Skeletal muscle tissue (tissue), 4 donors: Measurements from ENCODE around the gene ARHGEF40. TPM values are rescaled to one million over a fixed set of nuclear protein-coding genes. Genes with fewer than 3 reads are reported as not detected.

ENCODE experiments used
- H3K27ac ChIP-seq: one replicate; pipeline ENCODE4 v1.7.0; 2013; ENCODE audit warnings: mild to moderate bottlenecking, low read depth, low read length, inconsistent platforms
- H3K27me3 ChIP-seq, 3 donors: one replicate each; pipeline ENCODE4 v1.7.0; 2013; ENCODE audit warnings: low read length in 3 of 3; ENCODE audit not compliant: control insufficient read depth in 3 of 3, insufficient read depth in 3 of 3
- H3K36me3 ChIP-seq, 3 donors: one replicate each; pipeline ENCODE4 v1.7.0; 2013; ENCODE audit warnings: low read length in 3 of 3; ENCODE audit not compliant: control insufficient read depth in 3 of 3, insufficient read depth in 3 of 3
- H3K4me1 ChIP-seq, 3 donors: one replicate each; pipeline ENCODE4 v1.7.0; 2013; ENCODE audit warnings: low read length in 3 of 3, mild to moderate bottlenecking in 3 of 3; ENCODE audit not compliant: control insufficient read depth in 3 of 3, insufficient read depth in 3 of 3
- H3K4me3 ChIP-seq, 3 donors: one replicate each; pipeline ENCODE4 v1.7.0; 2013; ENCODE audit warnings: low read length in 3 of 3
- H3K9ac ChIP-seq, 3 donors: one replicate each; pipeline ENCODE4 v1.7.0; 2013; ENCODE audit warnings: low read length in 3 of 3, mild to moderate bottlenecking in 3 of 3, moderate library complexity in 2 of 3, low read depth in 1 of 3
- H3K9me3 ChIP-seq, 3 donors: one replicate each; pipeline ENCODE4 v1.7.0; 2013; ENCODE audit warnings: low read length in 3 of 3; ENCODE audit not compliant: control insufficient read depth in 3 of 3
- total RNA-seq: library from RNA; depleted of rRNA; stranded (reverse); fragments of >200 nt; gene quantifications from one replicate; pipeline ENCODE4 v1.2.3, GENCODE V29; 2014
- donor health status: Osteomylitis.

The ARHGEF40 gene
- total RNA-seq, 1 donor from 2014 or later: 32.4 TPM

DNA sequence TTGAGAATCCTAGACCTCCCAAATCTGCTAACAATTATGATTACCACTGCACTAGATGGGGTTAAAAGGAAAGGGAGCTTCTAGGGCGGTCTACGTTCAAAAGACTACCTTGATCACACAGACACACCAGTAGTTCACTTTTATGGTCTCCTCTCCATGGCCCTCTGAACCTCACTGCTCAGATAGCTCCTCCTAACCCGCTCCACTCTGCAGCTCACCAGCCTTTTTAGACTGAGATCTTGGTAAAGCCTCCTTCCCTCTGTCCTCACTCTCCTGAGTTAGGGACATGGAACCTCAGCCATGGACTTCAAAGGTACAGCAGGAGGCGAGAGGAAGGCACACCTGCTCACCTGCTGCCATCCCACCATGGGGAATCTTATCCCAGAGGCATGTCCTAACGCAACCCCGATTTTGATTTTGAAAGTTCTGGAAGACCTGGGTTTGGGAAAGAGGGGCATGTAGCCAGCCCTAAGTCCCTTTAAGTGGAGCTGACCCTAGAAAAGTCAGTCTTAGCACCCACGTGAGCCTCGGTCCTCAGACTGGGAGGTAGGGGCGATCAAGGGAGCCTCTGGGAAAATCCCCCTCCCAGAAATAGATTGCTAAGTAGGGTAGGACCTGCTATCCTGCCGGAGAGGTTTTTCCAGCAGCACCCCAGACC lies 27.0 kb downstream of the ARHGEF40 start:
- Histone ChIP-seq H3K4me3 (peak overlapping the region; percentile 17 to 29 (median 24)), H3K9ac (peak overlapping the region in 1 of 3 donors; percentile 40), H3K27ac (peak overlapping the region; percentile 67), H3K36me3 (peaks cover 0 to 7% (median 4%) of the 10 kb centered on the region in 3 donors), H3K27me3 (no peaks in the 10 kb centered on the region), H3K4me1 (peaks cover 17 to 28% (median 23%) of the 10 kb centered on the region in 3 donors), H3K9me3 (no peaks in the 10 kb centered on the region)

DNA sequence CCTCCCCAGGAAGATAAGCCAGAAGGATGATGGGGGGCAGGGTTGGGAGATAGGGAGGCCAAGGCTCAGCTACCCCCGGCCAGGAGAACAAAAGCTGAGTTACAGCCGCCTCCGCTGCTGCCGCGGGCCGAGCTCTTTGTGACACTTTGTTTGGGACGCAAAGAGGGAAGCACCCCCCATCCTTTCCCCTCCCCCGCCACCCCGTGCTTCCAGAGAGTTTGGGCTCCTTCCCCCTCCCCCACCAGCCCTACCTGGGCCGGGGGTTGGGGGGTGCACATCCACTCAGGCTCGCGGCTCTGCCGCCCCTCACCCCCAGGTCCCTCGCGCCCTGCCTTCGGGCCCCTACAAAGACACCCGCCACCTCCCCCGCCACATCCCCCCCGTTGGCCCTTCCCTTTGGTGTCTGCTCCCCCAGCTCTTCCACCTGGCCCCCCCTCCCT lies 27.6 kb downstream of the ARHGEF40 start:
- Histone ChIP-seq H3K9ac (peak overlapping the region in 1 of 3 donors; percentile 40), H3K4me1 (peaks cover 17 to 29% (median 22%) of the 10 kb centered on the region in 3 donors), H3K27ac (peak overlapping the region; percentile 67)

DNA sequence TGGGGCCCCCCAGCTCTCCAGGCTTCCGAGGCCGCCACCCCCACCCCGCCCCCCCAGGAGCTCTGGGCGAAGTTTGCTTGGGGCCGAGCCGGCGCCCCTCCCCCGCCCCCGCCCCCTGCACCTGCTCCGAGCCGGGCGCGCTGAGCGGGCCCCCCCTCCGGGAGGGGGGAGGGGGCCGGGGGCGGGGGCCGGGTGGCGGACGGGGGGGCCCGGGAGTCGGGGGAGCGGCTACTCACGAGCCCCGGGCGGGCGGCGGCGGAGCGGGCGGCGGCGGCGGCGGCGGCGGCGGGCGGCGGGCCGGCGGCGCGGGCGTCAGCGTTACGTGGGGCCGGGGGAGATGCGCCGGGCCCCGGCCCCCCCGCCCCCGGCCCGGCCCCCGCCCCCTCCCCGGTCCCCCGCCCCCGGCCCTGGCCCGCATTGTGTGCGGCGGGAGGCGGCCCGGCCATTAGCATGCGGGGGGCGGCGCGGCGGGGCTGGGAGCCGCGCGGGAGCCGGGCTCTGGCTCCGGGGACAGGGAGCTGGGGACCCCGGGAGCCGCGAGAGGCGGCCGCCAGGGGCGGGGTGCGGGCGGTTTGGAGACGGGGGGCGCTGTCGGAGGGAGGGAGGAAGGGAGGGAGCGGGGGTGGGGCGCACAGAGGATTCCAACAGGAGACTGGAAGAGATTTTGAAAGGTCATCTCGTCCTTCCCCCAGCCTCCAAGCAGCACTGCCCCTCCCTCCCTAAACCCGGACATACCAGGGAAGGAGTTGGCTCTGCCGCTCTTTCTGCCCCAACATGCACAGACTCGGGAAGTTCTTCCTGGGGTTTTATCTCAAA lies 28.2 kb downstream of the ARHGEF40 start, which contains the start of gene ZNF219:
ZNF219 (minus strand) TSS at position 580 of the 816 bp plus-strand sequence. CDS start 5,064 bp downstream, outside the sequence.
- Histone ChIP-seq H3K27me3 (no peaks in the 10 kb centered on the region), H3K4me1 (peaks cover 22 to 35% (median 25%) of the 10 kb centered on the region in 3 donors), H3K36me3 (peaks cover 0 to 1% (median under 1%) of the 10 kb centered on the region in 3 donors), H3K27ac (peak within 1 kb of the TSS; percentile 84), H3K4me3 (peak within 1 kb of the TSS; percentile 76 to 86 (median 82)), H3K9ac (peak within 1 kb of the TSS; percentile 74 to 82 (median 82)), H3K9me3 (no peaks in the 10 kb centered on the region)

More for the DNA sequence above, 27.6 kb downstream of the ARHGEF40 start:
- Histone ChIP-seq H3K4me3 (peak overlapping the region in 2 of 3 donors; percentile 24 to 29), H3K9me3 (no peaks in the 10 kb centered on the region), H3K27me3 (no peaks in the 10 kb centered on the region), H3K36me3 (peaks cover 0 to 4% (median 4%) of the 10 kb centered on the region in 3 donors)

DNA sequence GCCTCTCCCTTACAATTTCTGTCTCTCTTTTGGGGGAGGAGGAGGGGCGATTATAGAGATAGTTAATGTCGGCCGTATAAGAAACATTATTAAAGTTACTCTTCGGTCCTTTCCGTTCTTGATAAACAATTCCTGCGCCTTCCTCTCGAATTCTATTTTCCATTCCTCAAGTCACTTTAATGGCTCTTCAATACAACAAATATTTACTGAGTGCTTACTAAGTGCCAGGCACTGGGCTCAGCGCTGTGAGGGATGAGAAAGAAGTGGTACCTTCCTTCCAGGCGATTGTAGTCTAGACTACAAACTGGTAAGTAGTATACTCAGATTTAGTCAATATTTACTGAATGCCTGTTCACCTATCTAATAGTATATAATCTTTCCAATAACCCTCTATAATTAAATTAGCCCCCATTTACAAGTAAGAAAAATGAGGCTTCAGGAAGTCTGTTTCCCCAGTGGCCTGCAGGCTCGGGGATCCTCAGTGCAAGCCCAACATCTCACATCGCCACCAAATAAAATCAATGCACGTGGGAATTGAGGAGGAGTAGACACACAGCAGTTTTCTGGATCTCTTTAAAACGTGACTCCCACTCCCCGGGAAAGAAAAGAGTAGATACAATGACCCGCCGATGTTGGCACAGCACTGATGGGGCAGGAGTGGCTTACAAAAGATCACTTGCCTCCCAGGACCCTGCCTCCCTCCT lies 28.9 kb downstream of the ARHGEF40 start:
- Histone ChIP-seq H3K4me1 (peaks cover 24 to 38% (median 26%) of the 10 kb centered on the region in 3 donors), H3K27ac (peak overlapping the region; percentile 84), H3K9me3 (no peaks in the 10 kb centered on the region), H3K4me3 (peak overlapping the region; percentile 76 to 86 (median 82)), H3K9ac (peak overlapping the region; percentile 74 to 82 (median 82)), H3K27me3 (no peaks in the 10 kb centered on the region), H3K36me3 (no peaks in the 10 kb centered on the region)

DNA sequence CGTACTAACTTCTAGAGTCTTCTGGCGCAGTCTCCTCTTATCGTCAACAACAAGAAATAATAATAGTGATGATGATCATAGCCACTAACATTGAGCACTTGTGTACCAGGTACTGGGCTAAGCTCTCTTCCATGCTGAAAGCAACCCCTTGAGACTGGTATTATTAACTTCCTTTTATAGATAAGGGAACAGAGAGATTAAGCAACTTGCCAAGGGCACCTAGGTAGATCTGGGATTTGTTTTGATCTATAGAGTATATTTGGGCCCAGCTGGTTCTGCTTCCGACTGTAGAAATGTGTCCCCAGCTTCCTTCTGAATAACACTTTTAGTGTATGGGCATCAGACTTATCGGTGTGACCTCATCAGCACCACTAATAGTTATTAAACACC lies 29.5 kb downstream of the ARHGEF40 start:
- H3K4me3 ChIP-seq: peak overlapping the region in 2 of 3 donors; percentile 76 to 86
- H3K36me3 ChIP-seq: no peaks in the 10 kb centered on the region
- H3K9ac ChIP-seq: peak overlapping the region in 1 of 3 donors; percentile 74
- H3K27ac ChIP-seq: no peak overlapping the region
- H3K9me3 ChIP-seq: no peaks in the 10 kb centered on the region
- no peaks in the 10 kb centered on the region for H3K27me3 ChIP-seq
- peaks cover 27 to 44% (median 28%) of the 10 kb centered on the region in 3 donors for H3K4me1 ChIP-seq

DNA sequence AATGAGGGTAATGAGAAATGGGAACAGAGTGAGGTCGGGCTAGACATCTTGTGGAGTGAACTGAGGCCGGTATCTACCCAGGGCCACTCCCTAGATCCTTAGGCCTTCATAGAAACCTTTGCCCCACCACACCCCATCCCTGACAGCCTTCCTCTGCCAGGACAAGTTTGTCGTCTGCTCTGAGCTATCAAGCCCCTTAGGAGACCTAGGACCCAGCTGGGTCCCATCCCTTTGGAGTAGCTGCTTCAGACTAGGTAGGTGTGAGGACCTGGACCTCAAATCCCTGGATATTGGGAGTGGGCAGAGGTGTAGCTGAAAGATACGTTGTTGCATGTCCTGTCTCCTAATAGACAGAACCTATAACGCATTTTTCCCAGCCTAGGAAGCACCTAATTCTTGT lies 30.8 kb downstream of the ARHGEF40 start, which contains the start of gene TMEM253:
TMEM253 (plus strand) TSS at position 136 of the 400 bp plus-strand sequence. CDS start 278 bp downstream, outside the sequence.
- Histone ChIP-seq H3K36me3 (no peaks in the 10 kb centered on the region), H3K27me3 (no peaks in the 10 kb centered on the region), H3K9me3 (no peaks in the 10 kb centered on the region), H3K9ac (peak within 1 kb of the TSS in 1 of 3 donors; percentile 35), H3K4me3 (no peak within 1 kb of the TSS), H3K4me1 (peaks cover 35 to 54% (median 36%) of the 10 kb centered on the region in 3 donors), H3K27ac (no peak within 1 kb of the TSS)

DNA sequence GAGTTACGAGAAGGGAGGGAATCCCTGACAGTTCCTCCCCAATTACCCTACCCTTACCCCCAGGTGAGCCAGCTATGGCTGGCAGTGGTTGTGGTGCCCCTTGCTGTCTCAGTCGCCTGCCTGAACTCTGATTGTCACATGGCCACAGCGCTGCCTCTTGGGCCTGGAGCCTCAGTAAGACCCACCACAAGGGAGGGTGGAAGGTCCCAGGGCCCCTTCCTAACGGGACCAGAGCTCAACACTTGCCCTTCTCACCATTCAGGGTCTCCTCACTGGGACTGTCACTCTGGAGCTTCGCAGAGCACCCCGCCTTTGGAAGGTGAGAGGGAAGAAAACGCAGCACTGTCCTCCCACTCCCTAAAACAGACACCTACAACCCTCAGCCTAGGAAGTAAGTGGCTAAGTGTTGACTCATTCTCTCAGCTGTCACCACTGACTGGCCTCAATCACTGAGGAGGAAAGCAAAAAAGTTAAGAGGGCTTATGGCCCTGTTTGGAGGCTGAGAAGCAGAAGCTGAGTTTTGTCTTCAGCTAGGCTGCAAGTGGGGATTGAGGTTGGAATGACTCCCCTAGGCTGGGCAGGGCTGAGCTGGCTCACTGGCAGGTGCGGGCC lies 31.8 kb downstream of the ARHGEF40 start:
- H3K4me3 ChIP-seq: no peak overlapping the region
- no peaks in the 10 kb centered on the region for H3K27me3 ChIP-seq
- H3K4me1 ChIP-seq: peaks cover 40 to 56% (median 41%) of the 10 kb centered on the region in 3 donors
- H3K36me3 ChIP-seq: no peaks in the 10 kb centered on the region
- peak overlapping the region in 1 of 3 donors; percentile 35 for H3K9ac ChIP-seq
- H3K9me3 ChIP-seq: no peaks in the 10 kb centered on the region
- H3K27ac ChIP-seq: no peak overlapping the region

DNA sequence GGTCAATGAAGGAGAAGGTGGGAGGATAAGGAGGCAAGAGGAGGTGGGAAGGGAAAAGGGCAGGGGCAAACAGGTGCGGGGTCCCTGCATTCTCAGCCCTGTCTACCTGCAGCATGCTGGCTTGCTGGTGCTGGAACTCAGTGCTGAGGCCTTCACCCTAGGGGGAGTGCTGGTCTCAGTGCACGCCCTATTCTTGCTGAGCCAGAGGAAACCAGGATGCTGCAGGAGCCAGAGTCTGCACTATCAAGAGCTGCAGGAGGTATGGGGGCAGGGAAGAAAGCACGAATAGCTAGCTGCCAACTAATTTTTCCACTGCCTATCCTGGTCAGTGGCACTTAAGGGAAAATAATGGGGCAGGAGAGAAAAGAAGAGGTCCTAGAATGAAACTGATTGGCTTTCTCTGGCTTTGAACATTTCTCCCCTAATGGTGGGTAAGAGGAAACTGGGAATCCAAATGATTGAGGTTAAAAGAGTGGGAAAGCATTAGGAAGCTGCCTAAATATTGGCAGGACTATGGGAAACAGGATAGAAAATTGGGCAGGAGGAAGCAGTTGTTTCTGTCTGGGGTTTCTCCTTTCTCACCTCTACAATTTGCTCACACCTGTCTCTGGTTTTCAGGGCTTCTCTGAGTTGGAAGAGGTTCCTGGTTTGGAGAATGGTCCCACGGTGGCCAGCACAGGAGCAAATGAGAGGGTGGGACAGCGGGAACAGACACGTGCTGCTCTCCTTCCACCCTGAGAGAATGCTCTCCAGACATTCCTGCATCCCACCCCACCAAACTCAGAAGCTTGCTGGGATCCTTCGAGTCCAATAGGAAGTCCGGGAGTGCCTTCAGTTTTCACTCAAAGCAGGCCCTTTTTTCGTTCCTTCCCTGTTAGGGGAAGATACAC lies 32.7 kb downstream of the ARHGEF40 start:
- H3K9ac ChIP-seq: peak overlapping the region; percentile 90 to 99 (median 90)
- no peaks in the 10 kb centered on the region for H3K27me3 ChIP-seq
- H3K4me1 ChIP-seq: peaks cover 36 to 53% (median 43%) of the 10 kb centered on the region in 3 donors
- H3K36me3 ChIP-seq: no peaks in the 10 kb centered on the region
- peak overlapping the region; percentile 98 for H3K27ac ChIP-seq
- peak overlapping the region; percentile 75 to 98 (median 88) for H3K4me3 ChIP-seq
- H3K9me3 ChIP-seq: no peaks in the 10 kb centered on the region
